Kidney (tissue), 14 donors: Measurements from ENCODE around the gene RAPGEF4. TPM values are rescaled to one million over a fixed set of nuclear protein-coding genes. Genes with fewer than 3 reads are reported as not detected.
A peak's percentile ranks its signal among the peaks of the same experiment; 100 is the strongest.

Experiments used
- DNase-seq, 5 donors: peaks; one replicate each; pipeline ENCODE4 v3.0.0-alpha.2; 2013 to 2020
- FAIRE-seq: peaks from 2 replicates; lab custom pipeline; 2012; peaks lifted over from hg19 to GRCh38; lab: Jason Lieb, UNC
- H3K27ac ChIP-seq, 2 donors: one replicate each; pipeline ENCODE4 v1.7.0; 2013; ENCODE audit warnings: low read depth in 2 of 2, low read length in 2 of 2, inconsistent platforms in 1 of 2
- H3K27me3 ChIP-seq: one replicate; pipeline ENCODE4 v1.7.1; 2013; ENCODE audit warnings: low read length, inconsistent platforms; ENCODE audit not compliant: control insufficient read depth, insufficient read depth
- H3K36me3 ChIP-seq, 3 donors: one replicate each; pipeline versions ENCODE4 v1.7.0 to v1.7.1; 2013; ENCODE audit warnings: low read length in 3 of 3, control low read depth in 1 of 3, inconsistent platforms in 1 of 3; ENCODE audit not compliant: insufficient read depth in 3 of 3, control insufficient read depth in 2 of 3
- H3K4me1 ChIP-seq, 3 donors: one replicate each; pipeline versions ENCODE4 v1.7.0 to v1.7.1; 2013; ENCODE audit warnings: low read length in 3 of 3, inconsistent platforms in 1 of 3, low read depth in 1 of 3; ENCODE audit not compliant: control insufficient read depth in 2 of 3, insufficient read depth in 2 of 3
- H3K4me3 ChIP-seq, 3 donors: one replicate each; pipeline versions ENCODE4 v1.7.0 to v1.8.1; 2013; ENCODE audit warnings: low read length in 3 of 3, control low read depth in 1 of 3, inconsistent platforms in 1 of 3
- H3K9ac ChIP-seq, 3 donors: one replicate each; pipeline versions ENCODE4 v1.7.0 to v1.7.1; 2013; ENCODE audit warnings: low read length in 3 of 3, control low read depth in 1 of 3, inconsistent platforms in 1 of 3
- H3K9me3 ChIP-seq, 3 donors: one replicate each; pipeline versions ENCODE4 v1.7.0 to v1.7.1; 2013; ENCODE audit warnings: low read length in 3 of 3, control low read depth in 1 of 3, inconsistent platforms in 1 of 3; ENCODE audit not compliant: control insufficient read depth in 2 of 3, insufficient read depth in 1 of 3
- CTCF ChIP-seq: IDR thresholded peaks from 3 replicates; pipeline ENCODE4 v1.5.1; 2012; ENCODE audit warnings: mild to moderate bottlenecking, moderate library complexity, borderline replicate concordance; ENCODE audit not compliant: insufficient read depth; ENCODE audit errors: extremely low read depth
- intact Hi-C: fragments of 100-400 bp; cut with DNase I; formaldehyde crosslinking; loops from one replicate; pipeline ENCODE4 v1.11.1; 2022
- polyA plus RNA-seq: library from polyadenylated mRNA; stranded (reverse); fragments of 350-450 nt; fragmentation: Illumina TruSeq; extraction: RNeasy Lipid Tissue Mini Kit (QIAGEN cat#74804); gene quantifications from one replicate; pipeline ENCODE4 v1.2.3, GENCODE V29; 2014; ENCODE audit warnings: low read depth, low replicate concordance; ENCODE audit not compliant: insufficient read depth
- total RNA-seq: library from RNA; stranded (reverse); fragmentation: NEBNext Ultra II Directional; extraction: Animal tissue kit (Norgen Biotek cat#: 25700); gene quantifications from one replicate; pipeline ENCODE4 v1.2.1, GENCODE V29; 2021
- donor health status: control.
- donor health status: control.
- donor health status: control.
- donor health status: control.
- donor health status: control.
- donor health status: DM: yes; HTN: yes; CAD: no.
- donor health status: Normal renal cell carcinoma (clear cell type).

RAPGEF4 gene
- total and polyA plus RNA-seq, 2 donors from 2014 or later: 3.8 to 13.6 TPM

DNA sequence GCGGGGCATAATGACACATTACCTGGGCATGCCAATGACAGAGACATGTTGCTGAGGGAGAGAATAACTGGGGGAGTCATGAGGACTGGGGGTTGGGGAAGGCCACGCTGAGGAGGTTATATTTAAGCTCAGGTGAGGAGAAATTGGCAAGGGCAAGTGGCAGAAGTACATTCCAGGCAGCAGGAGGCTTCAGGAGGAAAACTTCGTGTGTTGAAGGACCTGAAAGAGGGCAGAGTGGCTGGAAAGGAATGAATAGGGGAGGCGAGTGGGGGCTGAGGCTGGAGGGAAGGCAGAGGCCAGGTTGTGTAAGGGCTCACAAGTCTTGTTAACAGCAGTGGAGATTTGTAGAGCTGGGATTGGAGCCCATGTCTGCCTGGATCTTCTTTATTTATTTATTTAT, 166.3 kb downstream of the RAPGEF4 start:
- no peak for DNase-seq
- H3K4me3 ChIP-seq: no peak overlapping the region
- no peak overlapping the region for H3K9ac ChIP-seq
- intact Hi-C loops: no loop called here
- no peak overlapping the region for H3K27ac ChIP-seq
- no peak for FAIRE-seq
- no peaks in the 10 kb centered on the region for H3K27me3 ChIP-seq
- no peaks in the 10 kb centered on the region for H3K4me1 ChIP-seq
- no peak for TF ChIP-seq CTCF
- no peaks in the 10 kb centered on the region for H3K36me3 ChIP-seq
- H3K9me3 ChIP-seq: no peaks in the 10 kb centered on the region

DNA sequence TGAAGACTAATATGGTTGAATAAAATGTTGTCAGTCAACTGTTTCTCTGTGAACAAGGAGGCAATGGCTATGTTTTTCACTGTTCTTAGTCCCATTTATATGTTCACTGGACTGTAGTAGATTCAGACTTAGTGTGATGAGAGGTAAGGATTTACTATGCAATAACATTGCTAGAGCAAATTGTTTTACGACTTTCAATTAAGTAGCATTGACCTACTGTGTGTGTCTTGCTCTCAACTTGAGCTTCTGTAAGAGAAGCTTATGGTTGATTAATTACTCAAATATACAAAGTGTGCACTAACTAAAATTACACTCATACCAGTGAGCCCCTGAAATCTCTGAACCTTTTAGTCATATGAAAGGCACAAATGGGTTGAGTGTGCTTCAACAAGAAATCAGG, 168.6 kb downstream of the RAPGEF4 start:
- H3K4me3 ChIP-seq: no peak overlapping the region
- no peak for FAIRE-seq
- H3K27me3 ChIP-seq: no peaks in the 10 kb centered on the region
- H3K9me3 ChIP-seq: no peaks in the 10 kb centered on the region
- peak in 2 of 5 donors; percentile 53 to 63 for DNase-seq
- no peaks in the 10 kb centered on the region for H3K36me3 ChIP-seq
- no peaks in the 10 kb centered on the region for H3K4me1 ChIP-seq
- intact Hi-C loops: no loop called here
- TF ChIP-seq CTCF: no peak
- H3K9ac ChIP-seq: no peak overlapping the region
- H3K27ac ChIP-seq: no peak overlapping the region

GRCh38 chr2:172905937-172906811, 170.5 kb downstream of the RAPGEF4 start:
- H3K27ac ChIP-seq: no peak overlapping the region
- DNase-seq (no peak), FAIRE-seq (no peak)
- no peak overlapping the region for H3K9ac ChIP-seq
- H3K4me1 ChIP-seq: no peaks in the 10 kb centered on the region
- intact Hi-C loops: no loop called here
- TF ChIP-seq CTCF: no peak
- no peaks in the 10 kb centered on the region for H3K27me3 ChIP-seq
- H3K4me3 ChIP-seq: no peak overlapping the region
- H3K9me3 ChIP-seq: no peaks in the 10 kb centered on the region
- H3K36me3 ChIP-seq: no peaks in the 10 kb centered on the region
